DMS 273 (cell line): Measurements from ENCODE around the gene MAP3K4.

Experiments used
- DNase-seq: peaks from one replicate; lab custom pipeline; 2025; ENCODE audit not compliant: unreplicated experiment; lab: John Stamatoyannopoulos, UW

The MAP3K4 gene

GRCh38 chr6:160991406-160992060 lies at the start of gene MAP3K4:
Gene MAP3K4, plus strand, starts transcription at chr6:160991769. Its CDS starts 163 bp downstream, at chr6:160991932.
- peak; percentile 90 for DNase-seq

GRCh38 chr6:160943997-160944396 lies 47.6 kb upstream of the MAP3K4 start:
- DNase-seq = no peak

- peak; percentile 72 for DNase-seq
Measured at GRCh38 chr6:160945516-160946177, 45.9 kb upstream of the MAP3K4 start.

GRCh38 chr6:160949531-160949930 lies 42.0 kb upstream of the MAP3K4 start:
- no peak for DNase-seq

- DNase-seq = peak; percentile 25
Measured at GRCh38 chr6:160950507-160950906, 41.1 kb upstream of the MAP3K4 start.

- no peak for DNase-seq
Measured at GRCh38 chr6:160951187-160952030, 40.2 kb upstream of the MAP3K4 start.

- DNase-seq = no peak
Measured at GRCh38 chr6:160952633-160953281, 38.8 kb upstream of the MAP3K4 start.

GRCh38 chr6:160955508-160956295 lies 35.9 kb upstream of the MAP3K4 start:
- DNase-seq = no peak

GRCh38 chr6:160956300-160957035 lies 35.1 kb upstream of the MAP3K4 start:
- no peak for DNase-seq

- peak; percentile 96 for DNase-seq
Measured at GRCh38 chr6:160959726-160960435, 31.7 kb upstream of the MAP3K4 start.

- peak; percentile 65 for DNase-seq
Measured at GRCh38 chr6:160960839-160961238, 30.7 kb upstream of the MAP3K4 start.

- peak; percentile 57 for DNase-seq
Measured at GRCh38 chr6:160962835-160963623, 28.5 kb upstream of the MAP3K4 start.

GRCh38 chr6:160963651-160964050 lies 27.9 kb upstream of the MAP3K4 start:
- DNase-seq = peak; percentile 28

GRCh38 chr6:160965893-160966292 lies 25.7 kb upstream of the MAP3K4 start:
- no peak for DNase-seq

- no peak for DNase-seq
Measured at GRCh38 chr6:160966493-160967229, 24.9 kb upstream of the MAP3K4 start.

- no peak for DNase-seq
Measured at GRCh38 chr6:160967351-160967750, 24.2 kb upstream of the MAP3K4 start.

- no peak for DNase-seq
Measured at GRCh38 chr6:160967833-160968232, 23.7 kb upstream of the MAP3K4 start.

GRCh38 chr6:160971171-160971570 lies 20.4 kb upstream of the MAP3K4 start:
- no peak for DNase-seq
